ENCODE results near the gene DNAH3.

The DNAH3 gene

GRCh38 chr16:20902426-20902825 is 248.2 kb downstream of the DNAH3 start:
- no peak for DNase-seq

GRCh38 chr16:20901436-20902112 is 249.1 kb downstream of the DNAH3 start:
- peak; percentile 47 to 68 for DNase-seq

GRCh38 chr16:20901068-20901435 is 249.6 kb downstream of the DNAH3 start:
- DNase-seq, result no peak

GRCh38 chr16:20900299-20901067 is 250.2 kb downstream of the DNAH3 start, which contains the start of the genes DCUN1D3 and LYRM1:
Gene DCUN1D3 (minus strand): TSS chr16:20900358. CDS start chr16:20862538, 37,820 bp downstream.
Gene LYRM1 (plus strand): TSS chr16:20900771. CDS start chr16:20915556, 14,785 bp downstream.
- peak; percentile 91 to 93 for DNase-seq

DNA sequence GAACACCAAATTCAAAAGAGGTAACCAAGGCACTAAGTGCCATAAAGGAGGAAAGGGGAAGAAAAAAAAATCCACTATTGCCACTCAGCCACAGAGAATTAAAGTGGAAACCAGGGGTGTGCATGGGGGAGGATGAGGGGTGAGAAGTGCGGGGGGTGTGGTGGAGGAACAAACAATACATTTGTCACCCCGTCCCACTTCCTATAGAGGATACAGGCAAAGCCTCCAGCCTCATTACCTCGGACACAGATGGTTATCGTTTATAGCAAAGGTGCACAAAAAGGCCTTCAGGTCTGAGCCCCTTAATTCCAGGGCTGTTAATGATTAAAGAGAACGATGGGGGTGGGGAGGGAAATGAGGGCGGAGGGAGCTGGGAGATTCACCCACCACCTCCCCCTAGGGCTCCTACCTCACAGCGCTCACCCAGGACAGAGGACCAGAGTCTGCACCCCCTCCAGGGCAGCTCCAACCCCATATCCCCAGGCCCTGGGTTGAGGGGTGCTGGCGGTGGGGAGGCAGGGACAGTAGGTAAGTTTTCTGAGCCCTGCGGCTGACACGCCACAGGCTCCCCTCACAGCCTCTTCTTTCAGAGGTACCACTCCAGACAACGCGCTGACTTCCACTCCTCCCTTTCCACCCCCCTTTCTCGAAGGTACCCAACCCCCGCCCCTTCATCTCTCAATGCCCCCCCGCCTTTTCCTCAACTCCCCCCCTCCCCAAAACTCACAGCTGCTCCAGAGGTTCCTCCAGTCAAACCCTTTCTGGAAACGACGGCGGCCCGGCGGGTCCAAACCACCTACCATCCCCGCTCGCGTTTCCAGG is 251.0 kb downstream of the DNAH3 start:
- peak in 1 of 2 donors; percentile 26 for DNase-seq

GRCh38 chr16:20899071-20899470 is 251.6 kb downstream of the DNAH3 start:
- DNase-seq, result no peak

- no peak for DNase-seq
Measured at GRCh38 chr16:20897922-20898321, 252.7 kb downstream of the DNAH3 start.

- DNase-seq, result no peak
Measured at GRCh38 chr16:20897253-20897897, 253.3 kb downstream of the DNAH3 start.

- no peak for DNase-seq
Measured at GRCh38 chr16:20894388-20894787, 256.3 kb downstream of the DNAH3 start.

GRCh38 chr16:20889625-20890275 is 260.9 kb downstream of the DNAH3 start:
- no peak for DNase-seq

- DNase-seq, result no peak
Measured at GRCh38 chr16:20887207-20887606, 263.4 kb downstream of the DNAH3 start.

- DNase-seq, result no peak
Measured at GRCh38 chr16:20886320-20886719, 264.3 kb downstream of the DNAH3 start.

DNA sequence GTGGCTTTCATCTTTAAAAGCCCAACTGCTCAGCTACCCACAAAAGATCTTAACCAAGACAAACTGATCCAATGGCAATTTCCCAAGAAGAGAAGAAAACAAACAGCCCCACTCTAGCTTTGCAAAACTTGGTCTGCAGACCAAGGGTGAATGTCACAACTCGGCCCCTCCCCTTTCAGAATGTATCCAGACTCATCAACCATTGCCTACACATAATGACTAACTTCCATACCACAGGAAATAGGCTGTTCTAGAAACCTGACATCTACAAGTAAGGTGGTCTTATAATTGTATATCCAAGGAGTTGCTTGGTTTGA is 266.4 kb downstream of the DNAH3 start:
- DNase-seq, result no peak

DNA sequence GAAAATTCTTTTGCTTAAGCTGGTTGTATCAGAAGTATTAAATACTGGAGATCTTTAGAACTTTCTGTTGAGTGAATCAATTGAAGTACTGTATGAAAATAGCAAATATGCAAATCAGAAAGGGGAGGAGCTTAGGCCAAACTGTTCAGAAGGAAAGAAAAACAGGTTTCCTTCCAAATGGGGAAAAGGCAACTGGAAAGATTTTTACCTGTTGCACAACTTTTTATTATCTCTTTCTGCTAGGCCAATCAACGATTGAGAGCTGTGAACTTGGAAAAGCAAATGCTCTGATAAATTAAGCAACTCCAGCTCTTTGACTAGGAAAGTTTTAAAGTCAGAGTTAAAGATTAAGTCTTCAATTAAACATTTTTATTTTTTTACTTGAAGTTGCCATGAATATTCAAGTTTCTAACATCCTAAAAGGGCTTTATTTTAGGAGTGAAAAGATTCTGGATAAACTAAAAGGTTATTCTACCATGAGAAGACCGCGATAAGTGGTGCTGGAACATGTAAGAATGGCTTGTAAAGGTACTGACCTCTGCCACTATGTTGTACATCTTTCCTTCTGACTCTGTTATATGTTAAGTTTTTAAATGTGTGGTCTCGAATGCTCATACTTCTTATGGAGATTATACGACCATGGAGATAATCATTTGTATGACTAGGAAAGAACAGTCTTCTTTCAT is 266.9 kb downstream of the DNAH3 start:
- no peak for DNase-seq
